Measurements from ENCODE around the gene RALB.

Gene RALB

DNA sequence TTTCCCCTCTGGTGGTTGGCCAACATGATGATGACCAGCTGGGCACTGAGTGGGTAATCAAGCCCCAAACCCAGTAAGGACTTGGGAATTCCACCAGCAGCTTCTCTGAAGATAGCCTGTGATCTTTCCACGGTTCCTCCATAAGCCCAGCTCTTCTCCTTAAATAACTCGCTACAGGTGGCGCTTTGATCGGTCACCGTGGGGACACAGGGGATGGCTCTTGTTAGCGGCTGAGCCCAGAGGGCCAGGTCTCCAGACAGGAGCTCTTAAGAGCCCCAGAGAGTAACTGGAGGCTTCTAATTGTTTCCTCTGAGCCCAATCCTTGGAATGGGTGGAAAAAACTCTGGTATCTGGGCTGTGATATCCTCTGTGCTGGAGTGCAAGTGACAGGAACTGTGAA is 79.7 kb downstream of the RALB start:
- Histone ChIP-seq H3K4me3 (replicated peaks; ENCODE audit: low read depth, low read length) (no peak overlapping the region), H3K36me3 (ENCODE audit: control insufficient read depth, insufficient read depth, low read length) (no peaks in the 10 kb centered on the region), H3K27me3 (replicated peaks; ENCODE audit: control insufficient read depth, insufficient read depth, low read length) (no peaks in the 10 kb centered on the region; the same call in 1 of the 2 replicates)
- TF ChIP-seq, protein P1, sequence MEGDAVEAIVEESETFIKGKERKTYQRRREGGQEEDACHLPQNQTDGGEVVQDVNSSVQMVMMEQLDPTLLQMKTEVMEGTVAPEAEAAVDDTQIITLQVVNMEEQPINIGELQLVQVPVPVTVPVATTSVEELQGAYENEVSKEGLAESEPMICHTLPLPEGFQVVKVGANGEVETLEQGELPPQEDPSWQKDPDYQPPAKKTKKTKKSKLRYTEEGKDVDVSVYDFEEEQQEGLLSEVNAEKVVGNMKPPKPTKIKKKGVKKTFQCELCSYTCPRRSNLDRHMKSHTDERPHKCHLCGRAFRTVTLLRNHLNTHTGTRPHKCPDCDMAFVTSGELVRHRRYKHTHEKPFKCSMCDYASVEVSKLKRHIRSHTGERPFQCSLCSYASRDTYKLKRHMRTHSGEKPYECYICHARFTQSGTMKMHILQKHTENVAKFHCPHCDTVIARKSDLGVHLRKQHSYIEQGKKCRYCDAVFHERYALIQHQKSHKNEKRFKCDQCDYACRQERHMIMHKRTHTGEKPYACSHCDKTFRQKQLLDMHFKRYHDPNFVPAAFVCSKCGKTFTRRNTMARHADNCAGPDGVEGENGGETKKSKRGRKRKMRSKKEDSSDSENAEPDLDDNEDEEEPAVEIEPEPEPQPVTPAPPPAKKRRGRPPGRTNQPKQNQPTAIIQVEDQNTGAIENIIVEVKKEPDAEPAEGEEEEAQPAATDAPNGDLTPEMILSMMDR (IDR thresholded peaks at IDR 0.05; ENCODE audit: insufficient read depth, low read length, poor library complexity, severe bottlenecking), result no peak
- DNase-seq (ENCODE audit: extremely low read depth, insufficient read length), result no peak

DNA sequence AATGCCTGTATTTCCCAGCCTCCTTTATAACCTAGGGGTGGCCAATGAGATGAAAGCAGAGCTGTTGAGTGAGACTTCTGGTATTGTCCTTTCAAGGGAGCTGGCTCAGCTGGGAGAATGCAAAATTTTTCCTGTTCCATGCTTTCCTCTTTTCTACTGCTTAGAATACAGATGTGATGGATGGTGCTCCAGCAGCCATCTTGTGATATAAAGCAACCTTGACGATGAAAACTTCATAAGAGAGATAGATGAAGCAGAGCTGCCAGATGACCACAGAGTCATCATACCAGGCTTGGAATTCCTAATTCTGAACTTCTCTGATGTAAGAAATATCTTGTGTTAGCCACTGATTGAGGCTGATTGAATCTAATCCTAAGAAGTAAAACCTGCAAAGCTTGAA is 81.4 kb downstream of the RALB start:
- DNase-seq (ENCODE audit: extremely low read depth, insufficient read length), result no peak
- Histone ChIP-seq H3K36me3 (ENCODE audit: control insufficient read depth, insufficient read depth, low read length) (no peaks in the 10 kb centered on the region), H3K4me3 (replicated peaks; ENCODE audit: low read depth, low read length) (no peak overlapping the region), H3K27me3 (replicated peaks; ENCODE audit: control insufficient read depth, insufficient read depth, low read length) (no peaks in the 10 kb centered on the region; the same call in 1 of the 2 replicates)
- TF ChIP-seq, protein P1 (IDR thresholded peaks at IDR 0.05; ENCODE audit: insufficient read depth, low read length, poor library complexity, severe bottlenecking), result no peak

DNA sequence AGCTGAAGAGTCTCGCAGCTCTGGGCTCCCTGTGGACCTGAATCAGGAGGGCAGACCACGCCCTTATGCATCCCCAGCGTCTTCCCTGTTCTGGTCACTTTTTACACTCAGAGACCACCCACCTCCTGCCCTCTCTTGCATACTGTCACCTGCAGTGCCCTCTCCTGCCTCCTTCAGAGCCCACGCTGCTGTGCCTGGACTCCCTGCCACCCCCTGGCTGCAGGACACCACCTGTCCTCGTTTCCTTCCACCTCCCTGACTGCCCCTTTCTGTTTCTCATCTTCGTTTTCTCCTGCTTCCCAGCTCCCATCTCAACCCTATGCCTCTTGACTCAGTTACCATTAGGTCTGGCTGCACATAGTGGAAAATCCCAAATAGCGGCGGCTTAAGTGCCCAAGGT is 84.1 kb downstream of the RALB start:
- Histone ChIP-seq H3K27me3 (replicated peaks; ENCODE audit: control insufficient read depth, insufficient read depth, low read length) (no peaks in the 10 kb centered on the region; the same call in none of the 2 replicates), H3K36me3 (ENCODE audit: control insufficient read depth, insufficient read depth, low read length) (no peaks in the 10 kb centered on the region), H3K4me3 (replicated peaks; ENCODE audit: low read depth, low read length) (no peak overlapping the region)
- DNase-seq (ENCODE audit: extremely low read depth, insufficient read length), result no peak
- TF ChIP-seq, protein P1 (IDR thresholded peaks at IDR 0.05; ENCODE audit: insufficient read depth, low read length, poor library complexity, severe bottlenecking), result no peak

DNA sequence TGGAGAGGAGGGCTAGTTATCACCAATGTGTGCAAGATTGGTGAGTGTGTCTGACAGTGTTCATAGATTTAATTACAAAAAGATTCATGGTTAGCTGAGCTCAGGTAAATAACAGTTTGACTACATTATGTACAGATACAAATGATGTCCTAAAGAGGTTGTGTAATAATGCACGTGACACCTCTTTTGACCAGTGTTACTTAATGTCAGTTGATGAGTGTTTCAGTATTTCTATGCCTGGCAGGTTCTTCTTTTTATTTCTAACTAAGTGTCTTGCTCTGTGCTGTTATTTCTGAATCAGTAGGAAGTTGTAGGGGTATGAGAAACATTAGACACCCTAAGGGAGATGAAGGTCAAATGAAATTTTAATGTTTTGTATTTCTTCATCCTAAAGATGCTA is 85.4 kb downstream of the RALB start:
- TF ChIP-seq, protein P1 (IDR thresholded peaks at IDR 0.05; ENCODE audit: insufficient read depth, low read length, poor library complexity, severe bottlenecking), result no peak
- Histone ChIP-seq H3K36me3 (ENCODE audit: control insufficient read depth, insufficient read depth, low read length) (no peaks in the 10 kb centered on the region), H3K27me3 (replicated peaks; ENCODE audit: control insufficient read depth, insufficient read depth, low read length) (peaks cover 6% of the 10 kb centered on the region), H3K4me3 (replicated peaks; ENCODE audit: low read depth, low read length) (no peak overlapping the region)
- DNase-seq (ENCODE audit: extremely low read depth, insufficient read length), result no peak

DNA sequence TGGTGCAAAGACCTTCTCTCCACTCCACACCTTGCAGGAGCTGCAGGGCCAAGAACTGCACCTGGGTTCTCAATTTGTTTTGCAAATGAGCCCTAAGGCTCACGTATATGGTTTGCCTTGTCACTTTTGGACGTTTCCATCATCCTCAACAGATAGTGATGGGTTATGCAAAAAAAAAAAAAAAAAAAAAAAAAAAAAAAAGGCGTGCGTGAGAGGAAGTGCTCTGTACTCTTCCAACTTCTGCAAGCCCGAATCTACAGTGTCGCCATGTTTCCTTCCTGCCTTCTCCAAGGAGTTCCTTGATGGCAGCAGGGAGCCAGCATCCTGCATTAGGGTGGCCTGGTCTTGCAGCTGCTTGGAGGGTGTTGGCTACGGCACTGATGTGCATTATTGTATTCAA is 89.3 kb downstream of the RALB start:
- Histone ChIP-seq H3K4me3 (replicated peaks; ENCODE audit: low read depth, low read length) (no peak overlapping the region), H3K27me3 (replicated peaks; ENCODE audit: control insufficient read depth, insufficient read depth, low read length) (peaks cover 8% of the 10 kb centered on the region), H3K36me3 (ENCODE audit: control insufficient read depth, insufficient read depth, low read length) (no peaks in the 10 kb centered on the region)
- no peak for DNase-seq (ENCODE audit: extremely low read depth, insufficient read length)
- TF ChIP-seq, protein P1 (IDR thresholded peaks at IDR 0.05; ENCODE audit: insufficient read depth, low read length, poor library complexity, severe bottlenecking), result no peak

DNA sequence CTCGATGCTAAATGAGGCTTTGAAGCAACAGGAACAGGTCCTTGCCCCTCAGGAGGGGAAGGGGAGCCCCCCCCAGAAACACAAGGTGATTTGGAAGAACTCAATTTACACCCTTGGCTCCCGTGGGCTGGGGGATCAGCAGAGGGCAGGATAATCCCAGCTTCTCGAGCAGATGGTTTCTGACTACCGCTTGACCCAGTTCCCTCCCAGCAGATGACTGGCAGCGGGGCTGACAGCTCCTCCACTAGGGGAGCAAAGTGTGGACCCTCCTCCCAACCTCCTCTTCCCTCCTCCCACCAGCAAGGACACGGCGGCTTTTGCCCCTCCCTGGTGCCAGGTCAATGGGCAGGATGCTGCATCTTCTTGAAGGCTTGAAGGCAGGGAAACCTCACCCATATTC is 89.8 kb downstream of the RALB start:
- H3K27me3 ChIP-seq (replicated peaks; ENCODE audit: control insufficient read depth, insufficient read depth, low read length), result peaks cover 8% of the 10 kb centered on the region
- DNase-seq (ENCODE audit: extremely low read depth, insufficient read length), result no peak
- TF ChIP-seq, protein P1 (IDR thresholded peaks at IDR 0.05; ENCODE audit: insufficient read depth, low read length, poor library complexity, severe bottlenecking), result no peak
- no peak overlapping the region for H3K4me3 ChIP-seq (replicated peaks; ENCODE audit: low read depth, low read length)
- no peaks in the 10 kb centered on the region for H3K36me3 ChIP-seq (ENCODE audit: control insufficient read depth, insufficient read depth, low read length)
